ENCODE measurements around the gene NCOR2.

- TF ChIP-seq CTCF (conservative IDR thresholded peaks at IDR 0.05; ENCODE audit: low read depth, low read length) (no peak), POLR2A (IDR thresholded peaks at IDR 0.05; ENCODE audit: low read depth, low read length) (no peak), MAFK (IDR thresholded peaks at IDR 0.05; ENCODE audit: low read depth, low read length) (no peak), SMC3 (IDR thresholded peaks at IDR 0.05; ENCODE audit: low read depth, low read length) (no peak), RAD21 (IDR thresholded peaks at IDR 0.05; ENCODE audit: low read length) (no peak), ELK1 (IDR thresholded peaks at IDR 0.05; ENCODE audit: borderline replicate concordance, low read depth, low read length) (no peak), RFX5 (IDR thresholded peaks at IDR 0.05; ENCODE audit: low read depth, low read length) (no peak), FOS (IDR thresholded peaks at IDR 0.05; ENCODE audit: low read depth, low read length) (no peak), USF2 (IDR thresholded peaks at IDR 0.05; ENCODE audit: low read depth, low read length) (peak; percentile 85), BHLHE40 (IDR thresholded peaks at IDR 0.05; ENCODE audit: low read depth, low read length) (no peak), MAZ (IDR thresholded peaks at IDR 0.05; ENCODE audit: borderline replicate concordance, low read depth, low read length) (no peak), CEBPB (IDR thresholded peaks at IDR 0.05; ENCODE audit: low read depth, low read length) (no peak)
These were observed 16.4 kb upstream of the NCOR2 start for GRCh38 chr12:124583854-124584253.

All from IMR-90 (cell line).